Gastrocnemius medialis (tissue), 4 donors: ENCODE measurements around the gene PTGS2. TPM values are rescaled to one million over a fixed set of nuclear protein-coding genes. Genes with fewer than 3 reads are reported as not detected.

Experiments used
- ATAC-seq, 2 donors: fragments of 150-250 bp; one replicate each; pipeline ENCODE4 v1.9.1; 2016
- DNase-seq, 2 donors: peaks; one replicate each; pipeline ENCODE4 v3.0.0-alpha.2; 2019
- H3K27ac ChIP-seq, 4 donors: fragments of 200-600 bp; sonication (generic); 1 replicate in 1 of 4; 2 replicates in 3 of 4; pipeline ENCODE4 v1.5.1; 2016 to 2018; ENCODE audit warnings: mild to moderate bottlenecking in 2 of 4, moderate library complexity in 1 of 4
- H3K27me3 ChIP-seq, 3 donors: fragments of 200-600 bp; sonication (generic) in 2 of 3; 1 replicate in 1 of 3; 2 replicates in 2 of 3; pipeline versions ENCODE4 v1.5.1 to v1.6.0; 2016 to 2019; ENCODE audit warnings: mild to moderate bottlenecking in 1 of 3, moderate library complexity in 1 of 3
- H3K36me3 ChIP-seq, 2 donors: fragments of 200-600 bp; sonication (generic) in 1 of 2; one replicate each; pipeline ENCODE4 v1.5.1; 2017 to 2018
- H3K4me1 ChIP-seq, 2 donors: fragments of 200-600 bp; sonication (generic) in 1 of 2; one replicate each; pipeline ENCODE4 v1.5.1; 2016 to 2017; ENCODE audit warnings: mild to moderate bottlenecking in 2 of 2
- H3K4me3 ChIP-seq, 4 donors: fragments of 200-600 bp; sonication (generic) in 3 of 4; 1 replicate in 1 of 4; 2 replicates in 3 of 4; pipeline ENCODE4 v1.5.1; 2016 to 2019; ENCODE audit warnings: mild to moderate bottlenecking in 2 of 4
- H3K9me3 ChIP-seq, 3 donors: fragments of 200-600 bp; sonication (generic) in 2 of 3; 1 replicate in 1 of 3; 2 replicates in 2 of 3; pipeline ENCODE4 v1.5.1; 2016 to 2019
- POLR2A ChIP-seq, 2 donors: fragments of 450-650 bp; IDR thresholded peaks; one replicate each; pipeline ENCODE4 v1.6.1; 2017; ENCODE audit warnings: antibody characterized with exemption in 2 of 2, mild to moderate bottlenecking in 2 of 2, moderate library complexity in 2 of 2
- in situ Hi-C, 4 donors: fragments of 200-750 bp; cut with MboI; loops; one replicate each; pipeline versions ENCODE4 v1.15.0 to v1.8.0; 2017; ENCODE audit warnings: low sequenced_read_pairs in 4 of 4
- intact Hi-C: fragments of 100-400 bp; cut with DNase I; formaldehyde crosslinking; loops from one replicate; pipeline ENCODE4 v1.15.1; 2023; ENCODE audit warnings: low total_unique reads
- total RNA-seq, 4 donors: library from RNA; depleted of rRNA; stranded (reverse); fragments of >200 nt; gene quantifications; one replicate each; pipeline versions ENCODE4 v1.1.0 to v1.2.3, GENCODE V29; 2016
- TF ChIP-seq, protein P1 (sequence below), 5 experiments: fragments of 450-650 bp in 3 of 5; fragments of 200-600 bp in 2 of 5; sonication (generic) in 2 of 5; IDR thresholded peaks in 4 of 5; conservative IDR thresholded peaks in 1 of 5; 1 replicate in 4 of 5; 2 replicates in 1 of 5; pipeline ENCODE4 v1.5.1; 2016 to 2019; ENCODE audit warnings: antibody characterized with exemption in 5 of 5, mild to moderate bottlenecking in 3 of 5, moderate library complexity in 3 of 5

PTGS2 gene
- total RNA-seq, 4 donors from 2014 or later, result 0.23 to 0.58 (median 0.25) TPM; not detected in 1

DNA sequence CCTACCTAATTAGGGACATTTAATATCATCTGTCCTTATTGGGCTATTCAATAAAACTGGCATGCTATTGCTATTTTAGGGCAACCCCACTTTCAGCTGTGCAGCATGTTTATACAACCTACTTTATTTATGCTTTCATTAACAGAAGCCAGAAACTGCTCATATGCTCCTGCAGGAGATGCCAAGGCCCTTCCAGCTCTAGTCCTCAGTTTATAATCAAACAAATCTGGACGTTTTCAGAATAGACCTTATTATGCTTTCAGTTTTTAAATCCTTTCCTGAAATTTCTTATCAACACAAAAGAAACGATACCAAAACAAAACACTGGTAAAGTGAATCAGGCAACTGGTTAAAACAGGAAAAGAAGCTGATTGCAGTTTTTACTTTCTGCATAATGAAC, 53.2 kb downstream of the PTGS2 start:
- Histone ChIP-seq H3K27ac (no peak overlapping the region), H3K36me3 (no peaks in the 10 kb centered on the region), H3K9me3 (no peaks in the 10 kb centered on the region), H3K4me1 (no peaks in the 10 kb centered on the region), H3K4me3 (no peak overlapping the region), H3K27me3 (no peaks in the 10 kb centered on the region)
- no peak for DNase-seq
- TF ChIP-seq, protein P1, sequence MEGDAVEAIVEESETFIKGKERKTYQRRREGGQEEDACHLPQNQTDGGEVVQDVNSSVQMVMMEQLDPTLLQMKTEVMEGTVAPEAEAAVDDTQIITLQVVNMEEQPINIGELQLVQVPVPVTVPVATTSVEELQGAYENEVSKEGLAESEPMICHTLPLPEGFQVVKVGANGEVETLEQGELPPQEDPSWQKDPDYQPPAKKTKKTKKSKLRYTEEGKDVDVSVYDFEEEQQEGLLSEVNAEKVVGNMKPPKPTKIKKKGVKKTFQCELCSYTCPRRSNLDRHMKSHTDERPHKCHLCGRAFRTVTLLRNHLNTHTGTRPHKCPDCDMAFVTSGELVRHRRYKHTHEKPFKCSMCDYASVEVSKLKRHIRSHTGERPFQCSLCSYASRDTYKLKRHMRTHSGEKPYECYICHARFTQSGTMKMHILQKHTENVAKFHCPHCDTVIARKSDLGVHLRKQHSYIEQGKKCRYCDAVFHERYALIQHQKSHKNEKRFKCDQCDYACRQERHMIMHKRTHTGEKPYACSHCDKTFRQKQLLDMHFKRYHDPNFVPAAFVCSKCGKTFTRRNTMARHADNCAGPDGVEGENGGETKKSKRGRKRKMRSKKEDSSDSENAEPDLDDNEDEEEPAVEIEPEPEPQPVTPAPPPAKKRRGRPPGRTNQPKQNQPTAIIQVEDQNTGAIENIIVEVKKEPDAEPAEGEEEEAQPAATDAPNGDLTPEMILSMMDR (IDR thresholded peaks at IDR 0.05 in 4 of 5, conservative IDR thresholded peaks at IDR 0.05 in 1 of 5), result no peak
- TF ChIP-seq POLR2A (IDR thresholded peaks at IDR 0.05), result no peak
- intact Hi-C loops, result no loop called here
- ATAC-seq, result no peak
- in situ Hi-C loops, result no loop called here

DNA sequence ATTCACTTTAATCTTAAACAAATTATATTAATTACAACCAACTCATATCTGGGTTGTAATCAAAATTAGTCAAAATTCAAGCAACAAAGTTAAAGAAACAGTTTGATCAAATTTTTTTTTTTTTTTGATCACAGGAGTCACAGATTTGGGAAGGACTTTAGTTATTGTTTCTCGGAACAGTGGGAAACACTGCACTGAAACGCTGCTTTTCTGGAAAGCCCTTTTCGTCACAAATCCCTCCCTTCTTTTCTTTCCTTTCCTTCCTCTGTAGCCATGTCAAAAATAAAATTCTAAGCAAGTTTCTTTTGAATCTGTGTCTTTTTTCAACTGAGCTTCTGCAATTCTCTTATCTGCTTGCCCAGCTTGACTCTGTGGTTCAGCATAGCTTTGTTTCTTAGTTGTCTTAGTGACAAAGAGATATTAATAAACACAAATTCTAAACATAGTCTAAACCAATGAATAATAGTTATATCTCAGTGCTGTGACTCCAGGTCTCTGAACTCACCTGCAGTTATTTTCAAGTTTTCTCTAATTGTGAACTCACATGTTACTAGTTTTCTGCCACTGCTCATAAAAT, 53.8 kb downstream of the PTGS2 start:
- Histone ChIP-seq H3K4me1 (no peaks in the 10 kb centered on the region), H3K27me3 (no peaks in the 10 kb centered on the region), H3K4me3 (no peak overlapping the region), H3K36me3 (no peaks in the 10 kb centered on the region), H3K27ac (no peak overlapping the region), H3K9me3 (no peaks in the 10 kb centered on the region)
- intact Hi-C loops, result no loop called here
- ATAC-seq, result no peak
- in situ Hi-C loops, result no loop called here
- no peak for DNase-seq
- no peak for TF ChIP-seq POLR2A (IDR thresholded peaks at IDR 0.05)
- TF ChIP-seq, protein P1 (IDR thresholded peaks at IDR 0.05 in 4 of 5, conservative IDR thresholded peaks at IDR 0.05 in 1 of 5), result no peak

DNA sequence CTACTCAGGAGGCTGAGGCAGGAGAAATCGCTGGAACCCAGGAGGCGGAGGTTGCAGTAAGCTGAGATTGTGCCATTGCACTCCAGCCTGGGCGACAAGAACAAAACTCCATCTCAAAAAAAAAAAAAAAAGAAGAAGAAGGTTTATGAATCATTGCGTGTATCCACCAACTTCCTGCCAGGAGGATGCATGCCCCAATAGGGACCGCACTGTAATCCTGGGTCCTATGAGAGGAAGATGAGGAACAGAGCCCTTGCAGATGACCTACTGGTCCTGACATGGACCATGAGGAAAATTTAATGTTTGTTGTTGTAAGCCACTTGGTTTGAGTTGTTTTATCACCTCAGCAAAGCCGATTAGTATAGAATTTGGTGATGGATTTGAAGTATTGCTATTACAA, 56.7 kb downstream of the PTGS2 start:
- in situ Hi-C loops (loop anchor here in 2 of 4 donors (25.0 kb wide), 1 partner anchor 364 kb away; no protein-coding TSS in a partner anchor), intact Hi-C loops (no loop called here)
- Histone ChIP-seq H3K4me3 (no peak overlapping the region), H3K27me3 (no peaks in the 10 kb centered on the region), H3K36me3 (no peaks in the 10 kb centered on the region), H3K9me3 (no peaks in the 10 kb centered on the region), H3K27ac (no peak overlapping the region), H3K4me1 (no peaks in the 10 kb centered on the region)
- TF ChIP-seq, protein P1 (IDR thresholded peaks at IDR 0.05 in 4 of 5, conservative IDR thresholded peaks at IDR 0.05 in 1 of 5), result no peak
- TF ChIP-seq POLR2A (IDR thresholded peaks at IDR 0.05), result no peak
- DNase-seq, result no peak
- ATAC-seq, result no peak

Other genes starting within 250 kb of the PTGS2 start
- not detected for gene PDC, start 219.3 kb downstream of the PTGS2 start, total RNA-seq
- gene PLA2G4A, start 148.5 kb upstream of the PTGS2 start, total RNA-seq, result under 1 TPM; 0.44 to 0.95 (median 0.75) TPM